Measurements from ENCODE around the gene MAP3K15. TPM values are rescaled to one million over a fixed set of nuclear protein-coding genes. Genes with fewer than 3 reads are reported as not detected.
A peak's percentile ranks its signal among the peaks of the same experiment; 100 is the strongest.

MAP3K15 gene
- total RNA-seq, 1 donor: not detected

GRCh38 chrX:19388741-19389140 is 126.6 kb downstream of the MAP3K15 start:
- no peak overlapping the region for H3K4me3 ChIP-seq (ENCODE audit: low read depth, low read length)
- no peak for DNase-seq (ENCODE audit: low read depth)
- no peak for TF ChIP-seq CTCF (IDR thresholded peaks at IDR 0.05; ENCODE audit: insufficient read depth, low read length)

- DNase-seq (ENCODE audit: low read depth): no peak
- no peak for TF ChIP-seq CTCF (IDR thresholded peaks at IDR 0.05; ENCODE audit: insufficient read depth, low read length)
- no peak overlapping the region for H3K4me3 ChIP-seq (ENCODE audit: low read depth, low read length)
Observed at GRCh38 chrX:19388064-19388679, 127.1 kb downstream of the MAP3K15 start.

GRCh38 chrX:19386679-19387078 is 128.6 kb downstream of the MAP3K15 start:
- TF ChIP-seq CTCF (IDR thresholded peaks at IDR 0.05; ENCODE audit: insufficient read depth, low read length): no peak
- DNase-seq (ENCODE audit: low read depth): no peak
- H3K4me3 ChIP-seq (ENCODE audit: low read depth, low read length): no peak overlapping the region

GRCh38 chrX:19382555-19383145 is 132.7 kb downstream of the MAP3K15 start:
- H3K4me3 ChIP-seq (ENCODE audit: low read depth, low read length): no peak overlapping the region
- DNase-seq (ENCODE audit: low read depth): peak; percentile 26
- peak; percentile 68 for TF ChIP-seq CTCF (IDR thresholded peaks at IDR 0.05; ENCODE audit: insufficient read depth, low read length)

GRCh38 chrX:19381326-19381725 is 134.0 kb downstream of the MAP3K15 start:
- no peak for DNase-seq (ENCODE audit: low read depth)
- no peak for TF ChIP-seq CTCF (IDR thresholded peaks at IDR 0.05; ENCODE audit: insufficient read depth, low read length)
- H3K4me3 ChIP-seq (ENCODE audit: low read depth, low read length): no peak overlapping the region

- H3K4me3 ChIP-seq (ENCODE audit: low read depth, low read length): no peak overlapping the region
- no peak for TF ChIP-seq CTCF (IDR thresholded peaks at IDR 0.05; ENCODE audit: insufficient read depth, low read length)
- no peak for DNase-seq (ENCODE audit: low read depth)
Observed at GRCh38 chrX:19377799-19378198, 137.5 kb downstream of the MAP3K15 start.

GRCh38 chrX:19375546-19375945 is 139.8 kb downstream of the MAP3K15 start:
- no peak for TF ChIP-seq CTCF (IDR thresholded peaks at IDR 0.05; ENCODE audit: insufficient read depth, low read length)
- no peak for DNase-seq (ENCODE audit: low read depth)
- no peak overlapping the region for H3K4me3 ChIP-seq (ENCODE audit: low read depth, low read length)
